ENCODE results near the gene CSF1R.

The CSF1R gene

DNA sequence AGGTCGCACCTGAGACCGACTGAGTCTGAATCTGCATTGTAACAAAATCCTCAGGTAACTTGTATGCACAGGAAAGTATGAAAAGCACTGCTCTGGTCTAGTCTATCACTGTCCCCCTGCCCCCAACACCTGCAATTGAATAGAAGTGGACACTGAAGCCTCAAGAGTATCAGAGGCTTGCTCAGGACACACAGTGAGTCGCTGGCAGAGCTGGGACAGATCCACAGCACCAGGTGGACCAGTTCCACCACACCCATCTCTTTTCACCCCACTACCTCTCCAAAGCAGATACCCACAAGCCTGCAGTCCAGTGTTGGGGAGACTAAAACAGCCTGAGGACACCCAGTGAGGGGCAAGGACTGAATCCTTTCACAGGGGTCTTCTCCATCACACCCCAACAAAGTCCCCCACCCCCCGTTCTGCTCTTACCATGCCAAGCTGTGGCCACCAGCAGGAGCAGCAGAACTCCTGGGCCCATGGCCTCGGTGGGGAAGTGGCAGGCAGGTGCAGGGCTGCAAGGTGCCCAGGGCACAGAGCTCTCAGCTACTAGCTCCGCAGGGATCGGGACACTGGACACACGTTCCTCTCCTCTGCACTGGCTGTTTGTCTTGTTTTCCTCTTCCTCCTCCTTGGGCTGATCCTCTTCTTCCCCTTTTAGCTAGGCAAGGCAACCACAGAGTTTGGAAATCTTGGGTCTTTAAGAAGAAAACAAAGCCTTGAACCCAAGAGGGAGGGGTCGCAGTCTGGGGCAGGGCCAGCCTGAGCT lies at the start of gene CSF1R:
CSF1R (minus strand) TSS at position 605 of the 766 bp plus-strand sequence; CDS start at position 478, 127 bp downstream.
- DNase-seq (ENCODE audit: low read depth), result no peak

DNA sequence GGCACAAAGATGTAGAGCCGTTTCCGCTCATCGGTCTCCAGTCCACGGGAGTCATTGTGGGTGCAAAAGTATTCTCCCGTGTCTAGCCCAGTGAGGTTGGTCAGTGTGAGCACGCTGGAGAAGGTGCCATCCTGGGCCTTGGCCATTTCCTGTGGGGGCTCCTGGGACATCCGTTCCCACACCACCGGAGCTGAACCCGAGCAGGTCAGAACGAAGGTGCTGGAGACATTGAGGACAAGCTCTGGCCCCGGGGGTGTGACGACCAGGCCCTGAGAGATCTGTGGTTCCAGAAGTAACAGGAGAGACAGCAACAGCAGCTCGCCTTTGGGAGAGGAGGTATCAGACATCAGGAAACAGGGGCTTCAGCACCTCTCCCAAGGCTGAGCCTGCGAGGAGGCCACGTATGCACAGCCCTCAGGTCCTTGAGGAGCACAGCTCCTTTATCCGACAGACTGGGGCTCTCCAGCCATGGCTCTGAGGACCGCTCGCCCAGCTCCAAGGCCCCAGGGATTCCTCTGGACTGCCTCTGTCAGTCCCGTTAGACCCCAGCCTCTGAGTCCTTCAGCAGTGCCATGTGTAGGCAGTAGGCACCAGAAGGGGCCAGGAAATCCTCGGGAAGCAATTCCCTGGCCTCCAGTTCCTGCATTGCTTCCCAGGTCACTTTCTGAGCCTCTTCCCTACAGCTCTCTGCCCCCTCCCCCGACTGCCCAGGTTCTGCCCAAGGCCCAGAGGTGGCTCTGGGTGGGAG lies 49.4 kb upstream of the CSF1R start:
- DNase-seq (ENCODE audit: low read depth), result no peak

DNA sequence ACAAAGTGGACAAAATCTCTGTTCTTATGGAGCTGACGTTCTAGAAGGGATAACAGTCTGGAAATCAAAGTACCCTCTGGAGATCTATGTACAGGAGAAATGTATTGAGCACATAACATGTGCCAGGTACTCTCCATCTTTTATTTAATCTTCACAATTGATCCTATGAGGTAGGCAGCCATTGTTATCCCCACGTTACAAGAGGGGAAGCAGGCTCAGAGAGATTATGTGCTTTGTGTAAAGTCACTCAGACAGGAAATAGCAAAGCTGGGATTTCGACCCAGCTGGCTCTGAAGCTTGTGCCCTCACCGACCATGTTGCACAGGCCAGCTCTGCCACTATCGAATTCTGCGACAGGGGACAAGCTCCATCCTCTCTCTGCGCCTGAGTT lies 47.8 kb upstream of the CSF1R start:
- DNase-seq (ENCODE audit: low read depth), result no peak

DNA sequence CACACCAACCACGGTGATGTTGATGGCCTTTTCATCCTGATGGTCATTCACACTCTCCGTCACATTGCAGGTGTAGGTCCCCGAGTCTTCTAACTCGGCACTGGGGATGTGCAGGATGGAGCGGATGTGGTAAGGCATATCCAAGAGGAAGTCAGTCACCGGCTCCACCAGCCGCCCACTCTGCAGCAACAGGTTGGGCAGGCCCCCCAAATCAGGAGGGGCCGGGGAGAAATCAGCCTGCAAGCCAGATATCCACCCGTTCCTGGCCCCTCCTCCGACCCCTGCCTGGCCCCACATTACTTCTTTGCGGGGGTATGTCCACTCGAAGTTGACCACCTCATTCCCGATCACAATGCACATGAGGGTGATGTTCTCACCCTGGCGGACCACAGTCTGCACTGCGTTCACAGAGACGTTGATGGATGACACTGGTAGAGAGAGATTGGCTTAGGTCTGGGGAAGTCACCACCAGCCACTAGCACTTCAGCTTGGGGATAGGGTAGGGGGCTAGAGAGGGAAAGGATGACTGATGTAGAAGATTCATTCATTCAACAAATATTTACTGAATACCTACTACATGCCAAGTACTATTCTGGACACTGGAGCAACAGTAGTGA lies 47.3 kb upstream of the CSF1R start:
- no peak for DNase-seq (ENCODE audit: low read depth)

DNA sequence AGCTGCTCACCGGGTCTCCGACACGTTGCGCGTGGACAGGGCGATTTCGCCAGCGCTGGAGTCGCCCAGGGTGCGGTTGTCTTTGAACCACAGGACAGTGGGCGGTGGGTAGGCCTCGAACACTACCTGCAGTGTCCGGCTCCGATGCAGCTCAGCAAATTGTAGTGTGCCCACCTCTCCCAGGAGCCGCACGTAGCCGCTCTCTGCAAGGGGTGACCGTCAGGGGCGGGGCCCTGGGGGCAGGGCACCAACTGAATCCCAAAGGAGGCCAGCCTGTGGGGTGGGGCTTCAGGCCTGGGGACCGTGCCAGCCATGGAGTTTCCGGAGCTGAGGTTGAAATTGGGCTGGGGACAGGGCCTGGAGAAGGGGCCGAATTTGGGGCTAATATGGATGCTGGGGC lies 46.4 kb upstream of the CSF1R start:
- no peak for DNase-seq (ENCODE audit: low read depth)

DNA sequence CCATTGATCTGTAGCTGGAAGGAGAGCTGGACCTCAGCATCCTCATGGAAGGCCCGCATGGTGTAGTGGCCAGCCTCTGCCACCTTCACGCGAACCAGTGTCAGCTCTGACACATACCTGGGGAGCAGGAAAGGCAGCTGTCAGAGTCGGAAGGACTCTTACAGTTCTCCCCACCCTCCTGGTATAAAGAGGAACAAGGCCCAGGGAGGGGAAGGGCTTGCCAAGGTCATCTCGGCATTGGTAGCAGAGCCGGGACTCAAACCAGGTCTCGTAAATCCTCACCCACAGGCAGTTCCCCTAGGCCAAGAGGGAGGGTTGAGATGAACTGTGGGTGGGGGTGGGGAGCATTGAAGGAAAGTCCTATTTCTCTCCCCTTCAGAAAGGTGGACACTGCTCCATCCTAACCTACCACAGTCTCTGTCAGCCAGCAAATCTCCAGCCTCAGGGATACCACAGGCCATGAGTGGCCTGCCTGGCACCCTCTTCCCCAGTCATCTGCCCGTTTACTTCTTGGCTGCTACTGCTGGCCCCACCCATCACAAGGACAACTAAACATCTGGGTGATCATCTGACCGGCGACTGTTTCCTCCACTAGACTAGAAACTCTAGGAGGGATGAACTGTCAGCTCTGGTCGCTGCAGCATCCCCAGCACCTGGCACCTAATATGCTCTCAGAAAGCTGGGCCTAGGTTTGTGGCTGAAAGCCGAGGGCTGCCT lies 45.8 kb upstream of the CSF1R start:
- DNase-seq (ENCODE audit: low read depth), result no peak

DNA sequence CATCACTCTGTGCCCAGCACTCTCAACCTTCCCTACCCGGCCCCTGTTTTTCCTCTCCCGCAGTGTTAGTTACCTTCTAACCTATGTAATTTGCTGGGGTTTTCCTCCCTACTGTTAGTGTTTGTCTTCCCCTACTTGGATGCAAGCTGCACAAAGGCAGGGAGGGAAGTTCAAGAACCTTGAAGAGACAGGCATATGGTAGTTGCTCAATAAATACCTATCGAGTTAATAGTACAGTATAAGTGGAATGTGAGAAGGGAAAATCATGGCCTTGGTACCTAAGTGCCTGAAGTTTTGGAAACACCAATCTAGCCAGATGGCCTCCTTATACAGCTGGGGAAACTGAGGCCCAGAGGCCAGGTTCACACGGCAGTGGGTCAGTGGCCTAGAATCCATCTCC lies 45.1 kb upstream of the CSF1R start:
- DNase-seq (ENCODE audit: low read depth), result no peak

DNA sequence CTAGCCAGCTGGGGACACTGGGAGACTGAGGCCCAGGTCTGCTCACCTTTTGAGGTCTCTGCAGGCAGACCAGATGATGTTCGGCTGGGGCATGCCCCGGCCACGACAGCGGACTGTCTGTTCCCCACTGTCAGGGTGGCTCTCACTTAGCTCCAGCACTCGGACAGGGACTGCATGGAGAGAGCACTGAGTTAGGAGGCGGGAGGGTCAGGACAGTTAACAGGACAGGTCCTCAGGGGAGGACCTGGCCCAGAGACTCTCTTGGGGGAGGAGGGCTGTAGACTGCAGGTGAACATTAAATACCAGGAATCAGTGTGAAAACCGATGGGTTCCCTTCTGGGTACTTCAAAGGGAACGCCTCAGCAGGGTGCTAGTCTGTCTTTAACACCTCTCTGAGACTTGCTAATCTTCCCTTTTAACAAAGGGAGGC lies 44.2 kb upstream of the CSF1R start:
- DNase-seq (ENCODE audit: low read depth), result no peak

DNA sequence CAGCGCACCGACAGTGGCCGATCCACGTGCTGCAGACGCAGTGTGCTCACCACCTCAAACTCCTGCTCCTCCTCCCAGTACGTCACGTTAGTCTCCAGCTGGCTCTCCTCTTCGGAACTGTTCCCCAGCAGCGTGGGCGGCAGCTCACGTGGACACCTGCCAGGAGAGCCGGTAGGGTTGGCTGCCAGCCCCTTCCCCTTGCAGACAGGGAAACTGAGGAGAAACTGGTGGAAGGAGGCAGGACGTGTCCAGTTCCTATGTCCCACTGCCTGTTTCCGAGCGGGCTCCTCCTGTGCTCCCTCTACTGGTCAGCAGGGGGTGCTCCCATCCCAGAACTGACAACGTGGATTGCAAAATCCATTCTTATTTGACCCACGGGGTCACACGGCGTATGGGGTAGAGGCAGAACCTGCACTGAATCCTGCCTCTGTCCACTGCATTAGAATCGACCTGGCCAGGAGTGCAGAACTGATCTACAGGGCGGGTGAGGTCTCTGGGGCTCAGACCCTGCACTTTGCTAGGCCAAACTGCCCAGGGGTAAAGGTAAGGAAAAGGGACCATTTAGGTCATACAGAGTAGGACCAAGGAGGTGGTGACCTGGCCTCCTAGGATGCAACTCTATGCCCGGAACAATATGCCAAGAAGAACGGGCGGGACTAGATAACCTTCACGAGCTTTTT lies 43.6 kb upstream of the CSF1R start:
- no peak for DNase-seq (ENCODE audit: low read depth)

DNA sequence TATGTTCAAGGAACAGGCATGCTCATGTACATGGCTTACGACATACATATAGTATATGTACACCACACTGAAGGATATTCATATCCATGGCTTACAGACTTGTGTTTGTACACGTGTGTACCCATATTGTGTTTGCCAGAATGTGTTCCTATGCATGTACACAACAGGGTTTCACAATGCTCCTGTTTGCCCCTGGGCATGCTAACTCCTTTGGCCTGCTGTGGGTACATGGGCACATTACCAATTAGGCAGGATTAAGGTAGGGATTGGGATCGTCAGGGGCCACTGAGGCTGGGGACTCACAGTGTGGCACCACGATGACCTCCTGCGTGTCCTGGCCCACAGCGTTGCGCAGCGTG lies 43.1 kb upstream of the CSF1R start:
- no peak for DNase-seq (ENCODE audit: low read depth)

DNA sequence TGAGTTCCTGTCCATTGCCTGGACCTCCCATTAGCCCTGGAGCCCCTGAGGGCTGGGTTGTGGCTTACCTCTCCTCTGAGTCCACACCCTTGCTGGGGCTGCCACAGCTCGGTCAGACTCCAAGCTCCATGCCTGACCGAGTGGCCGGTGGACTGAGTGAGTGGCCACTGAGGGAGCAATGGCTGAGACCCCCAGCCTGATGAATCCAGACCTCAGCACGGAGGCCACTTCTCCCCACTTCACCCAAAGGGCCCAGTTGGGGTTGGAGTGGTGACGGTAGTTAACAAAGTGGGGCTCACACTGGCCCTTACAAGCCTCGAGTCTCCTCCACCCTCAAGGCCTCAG lies 40.5 kb upstream of the CSF1R start:
- DNase-seq (ENCODE audit: low read depth), result no peak

DNA sequence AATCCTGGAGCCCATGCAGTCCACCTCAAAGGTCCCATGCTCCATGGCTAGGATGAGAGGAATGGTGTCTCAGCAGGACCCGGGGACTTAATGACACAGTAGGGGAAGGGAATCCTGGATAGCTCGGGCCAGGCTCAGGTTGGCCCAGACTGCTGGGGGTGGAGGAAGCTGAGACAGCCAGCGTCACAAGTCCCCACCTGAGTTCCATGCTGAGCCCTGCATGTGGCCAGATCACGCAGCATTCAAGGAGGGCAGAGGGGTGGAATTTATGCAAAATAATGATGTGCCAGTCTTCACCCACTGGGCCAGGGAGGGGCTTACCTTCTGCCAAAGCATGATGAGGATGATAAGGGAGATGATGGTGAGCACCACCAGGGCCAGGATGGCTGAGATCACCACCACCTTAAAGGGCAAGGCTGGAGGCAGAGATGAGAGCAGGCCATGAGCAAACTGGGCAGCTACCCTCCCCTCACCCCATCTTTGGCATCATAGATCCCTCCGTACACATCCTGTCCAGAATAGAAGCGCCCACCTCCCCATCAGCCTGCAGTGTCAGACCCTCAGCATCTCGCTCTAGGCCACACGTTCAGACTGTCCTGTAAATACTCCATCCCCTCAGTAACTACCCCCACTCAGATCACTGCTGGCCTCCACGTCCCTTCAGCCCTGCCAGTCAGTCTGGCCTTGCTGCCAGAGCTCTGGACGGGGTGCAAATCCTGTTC lies 40.0 kb upstream of the CSF1R start:
- DNase-seq (ENCODE audit: low read depth), result no peak

DNA sequence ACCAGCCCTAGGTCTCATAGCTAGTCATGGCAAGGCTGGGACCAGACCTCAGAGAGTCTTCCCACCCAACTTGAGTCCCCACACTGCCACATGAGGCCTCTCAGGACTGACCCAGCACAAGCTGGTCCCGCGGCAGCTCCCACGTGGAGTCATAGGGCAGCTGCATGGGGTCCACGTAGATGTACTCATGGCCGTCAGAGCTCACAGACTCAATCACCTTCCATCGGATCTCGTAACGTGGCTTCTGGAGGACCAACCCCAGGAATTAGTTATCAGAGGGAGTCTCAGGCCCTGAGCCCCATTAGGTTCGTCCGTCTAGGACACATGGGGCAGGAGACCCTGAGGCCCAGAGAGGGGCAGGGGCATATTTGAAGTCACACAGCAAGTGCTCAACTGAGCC lies 39.0 kb upstream of the CSF1R start:
- DNase-seq (ENCODE audit: low read depth), result no peak

DNA sequence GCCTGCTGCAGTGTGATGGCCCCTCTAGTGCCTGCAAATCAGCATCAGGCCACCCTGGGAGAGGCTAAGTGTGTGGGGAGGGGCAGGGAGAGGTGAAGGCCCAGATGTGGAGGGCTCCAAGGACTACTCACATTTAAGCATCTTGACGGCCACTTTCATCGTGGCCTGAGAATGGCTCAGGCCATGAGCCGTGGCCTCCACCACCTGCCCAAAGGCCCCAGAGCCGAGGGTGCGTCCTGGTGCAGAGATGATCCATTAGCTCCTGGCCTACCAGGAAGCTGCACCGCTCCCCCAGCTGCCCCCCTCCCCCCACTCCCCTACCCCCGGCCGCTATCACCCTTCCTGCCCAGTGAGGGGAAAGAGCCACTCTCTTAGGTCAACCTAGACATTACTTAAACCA lies 38.2 kb upstream of the CSF1R start:
- no peak for DNase-seq (ENCODE audit: low read depth)

DNA sequence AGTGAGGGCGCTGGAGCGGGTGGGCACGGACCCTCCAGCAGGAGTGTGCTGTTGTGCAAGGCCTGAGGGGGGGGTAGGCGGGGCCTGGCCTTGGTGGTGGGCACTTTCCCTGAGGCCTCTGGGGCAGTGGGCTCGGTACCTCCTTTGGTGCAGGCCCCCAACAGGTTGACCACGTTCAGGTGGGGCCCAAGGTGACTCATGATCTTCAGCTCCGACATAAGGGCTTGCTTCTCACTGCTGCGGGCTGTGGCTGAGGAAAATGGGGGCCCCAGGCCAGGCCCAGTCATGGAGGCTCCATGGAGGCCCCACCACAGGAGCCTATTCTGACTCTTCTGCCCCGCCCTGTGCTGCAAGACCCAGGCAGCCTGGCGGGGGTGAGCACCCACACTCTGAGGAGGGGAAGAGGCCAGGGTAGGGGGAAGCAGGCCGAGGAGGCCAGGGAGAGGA lies 37.8 kb upstream of the CSF1R start:
- no peak for DNase-seq (ENCODE audit: low read depth)

DNA sequence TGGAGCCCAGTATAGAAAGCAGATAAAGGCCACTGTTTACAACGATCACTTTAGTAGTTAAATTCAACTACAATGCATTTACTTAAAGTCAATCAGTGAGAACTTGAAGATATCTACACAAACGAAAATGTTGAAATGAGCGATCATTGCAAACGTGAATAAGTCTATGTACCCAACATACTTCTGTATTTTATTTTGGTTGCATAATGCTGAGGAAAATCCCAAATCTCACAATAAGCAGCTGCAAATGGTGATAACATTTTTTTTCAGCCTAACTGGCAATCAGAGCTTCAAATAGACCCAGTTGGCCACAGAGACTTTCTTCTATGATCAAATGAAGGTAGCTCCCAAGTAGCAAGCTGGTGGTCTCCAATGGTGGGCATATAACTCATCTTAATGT lies 37.2 kb upstream of the CSF1R start:
- no peak for DNase-seq (ENCODE audit: low read depth)

DNA sequence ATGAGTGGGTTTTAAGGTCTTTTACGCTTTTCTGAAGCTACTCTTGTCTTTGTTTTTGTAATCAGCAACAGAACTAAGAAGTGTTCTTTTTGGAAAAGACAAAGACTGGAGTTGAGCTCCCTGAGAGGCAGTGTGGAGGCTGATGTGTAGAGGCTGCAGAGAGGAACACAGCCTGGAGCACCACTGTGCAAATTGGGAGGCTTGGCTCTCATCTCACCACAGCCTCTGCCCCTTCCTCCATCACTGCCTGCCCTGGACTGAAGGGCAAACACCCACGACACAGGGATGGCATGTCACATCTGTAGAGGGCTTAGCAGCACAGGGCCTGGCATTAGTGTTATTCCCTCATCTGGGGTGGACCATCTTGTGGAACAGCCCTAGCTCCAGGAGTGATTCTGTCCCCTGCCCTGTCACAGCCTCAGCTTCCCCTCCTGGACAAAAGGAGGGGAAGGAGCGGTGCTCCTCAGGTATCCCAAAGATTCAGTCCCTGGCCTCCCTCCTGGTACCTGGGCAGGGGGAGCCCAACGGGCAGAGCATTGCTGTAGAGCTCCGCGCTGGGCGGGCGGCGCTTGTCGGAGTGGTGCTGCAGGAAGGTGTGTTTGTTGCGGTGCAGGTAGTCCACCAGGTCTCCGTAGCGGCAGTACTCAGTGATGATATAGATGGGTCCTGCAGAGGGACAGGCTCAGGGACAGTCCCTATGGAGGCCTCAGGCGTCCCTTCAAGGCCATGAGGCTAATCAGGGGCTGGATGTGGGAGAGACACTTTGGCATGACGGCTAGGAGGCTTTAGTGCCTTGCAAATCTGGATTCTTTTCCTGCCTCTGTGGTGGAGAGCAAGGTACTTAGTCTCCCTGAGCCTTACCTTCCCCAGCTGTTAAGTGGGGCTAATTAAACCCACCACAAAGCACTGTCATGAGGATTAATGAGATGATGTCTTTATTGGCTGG lies 36.5 kb upstream of the CSF1R start:
- DNase-seq (ENCODE audit: low read depth), result no peak

DNA sequence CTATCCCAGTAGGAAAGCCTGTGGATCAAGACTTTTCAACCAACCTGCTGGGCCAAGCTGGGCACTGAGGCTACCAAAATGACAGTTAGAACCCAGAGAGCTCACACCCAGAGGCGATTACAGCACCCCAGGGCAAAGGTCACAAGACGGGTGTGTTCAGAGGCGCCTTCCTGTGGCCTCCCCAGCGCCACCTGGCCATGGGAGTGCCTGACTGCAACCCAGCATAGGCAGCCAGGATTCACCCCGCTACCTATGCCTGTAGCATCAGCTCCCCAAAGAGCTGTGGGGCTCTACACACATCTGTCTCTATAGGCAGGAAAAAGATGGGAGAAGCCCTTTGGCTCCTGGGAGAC lies 35.8 kb upstream of the CSF1R start:
- DNase-seq (ENCODE audit: low read depth), result no peak

DNA sequence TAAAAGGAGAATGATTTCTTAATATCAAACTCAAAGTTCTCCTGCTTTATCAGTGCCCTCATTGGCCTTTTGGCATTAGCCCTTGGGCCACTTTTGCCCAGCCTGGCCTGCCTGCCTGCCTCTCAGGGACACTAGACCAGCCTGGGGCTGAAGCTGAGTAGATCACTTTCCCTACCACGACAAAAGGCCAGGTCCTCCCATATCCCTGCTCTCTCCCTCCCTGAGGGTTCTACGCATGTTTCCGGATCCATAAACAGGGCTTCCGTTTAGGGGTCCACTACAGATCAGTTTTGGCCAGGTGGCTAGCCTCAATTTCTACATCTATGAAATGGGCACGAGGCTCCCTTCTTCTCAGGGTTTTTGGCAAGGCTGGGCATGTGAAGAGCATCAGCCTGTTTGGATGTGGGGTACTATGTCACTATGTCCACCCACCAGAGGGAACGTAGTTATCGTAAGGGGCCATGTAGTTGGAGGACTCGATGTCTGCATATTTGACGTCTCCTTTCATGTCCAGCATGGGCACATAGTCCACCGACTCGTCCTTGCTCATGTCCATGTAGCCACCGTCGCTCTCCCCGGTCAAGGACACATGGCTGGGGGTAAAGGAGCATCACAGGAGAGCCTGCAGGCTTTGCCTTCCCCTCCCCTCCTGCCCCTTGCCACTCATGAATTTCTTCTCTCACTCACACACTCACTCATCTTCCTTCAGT lies 35.2 kb upstream of the CSF1R start:
- no peak for DNase-seq (ENCODE audit: low read depth)

All from T-helper 22 cell (primary cell).